HFF-Myc (cell line): ENCODE data around the gene NFE2L3.

Source experiments
- DNase-seq: peaks from one replicate; pipeline ENCODE4 v3.0.0-alpha.2; 2011; ENCODE audit warnings: low read depth; ENCODE audit errors: extremely low read depth
- H3K4me3 ChIP-seq: replicated peaks from 2 replicates; pipeline ENCODE4 v1.5.1; 2011; ENCODE audit warnings: low read depth, mild to moderate bottlenecking, control low read depth, low read length
- CTCF ChIP-seq: IDR thresholded peaks from 2 replicates; pipeline ENCODE4 v1.5.1; 2012; ENCODE audit warnings: mild to moderate bottlenecking, low read depth, low read length, control low read depth; ENCODE audit errors: missing control alignments

The NFE2L3 gene

GRCh38 chr7:26212921-26213718 lies 61.1 kb downstream of the NFE2L3 start:
- H3K4me3 ChIP-seq, result no peak overlapping the region
- no peak for TF ChIP-seq CTCF
- DNase-seq, result no peak

GRCh38 chr7:26213807-26214515 lies 62.0 kb downstream of the NFE2L3 start:
- H3K4me3 ChIP-seq, result no peak overlapping the region
- TF ChIP-seq CTCF, result no peak
- DNase-seq, result no peak

DNA sequence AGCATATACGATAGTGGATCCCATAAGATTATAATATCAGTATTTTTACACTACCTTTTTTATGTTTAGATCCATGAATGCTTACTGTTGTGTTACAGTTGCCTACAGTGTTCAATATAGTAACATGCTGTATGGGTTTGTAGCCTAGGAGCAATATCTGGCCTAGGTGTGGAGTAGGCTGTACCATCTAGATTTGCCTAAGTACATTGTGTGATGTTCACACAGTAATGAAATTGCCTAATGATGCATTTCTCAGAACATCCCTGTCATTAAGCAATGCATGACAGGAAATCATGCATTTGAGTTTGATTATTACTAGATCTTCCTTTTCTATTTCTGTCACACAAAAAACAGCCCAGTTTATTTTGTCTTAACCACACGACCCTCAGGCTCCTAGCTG lies 64.1 kb downstream of the NFE2L3 start:
- no peak for DNase-seq
- TF ChIP-seq CTCF, result no peak
- no peak overlapping the region for H3K4me3 ChIP-seq

DNA sequence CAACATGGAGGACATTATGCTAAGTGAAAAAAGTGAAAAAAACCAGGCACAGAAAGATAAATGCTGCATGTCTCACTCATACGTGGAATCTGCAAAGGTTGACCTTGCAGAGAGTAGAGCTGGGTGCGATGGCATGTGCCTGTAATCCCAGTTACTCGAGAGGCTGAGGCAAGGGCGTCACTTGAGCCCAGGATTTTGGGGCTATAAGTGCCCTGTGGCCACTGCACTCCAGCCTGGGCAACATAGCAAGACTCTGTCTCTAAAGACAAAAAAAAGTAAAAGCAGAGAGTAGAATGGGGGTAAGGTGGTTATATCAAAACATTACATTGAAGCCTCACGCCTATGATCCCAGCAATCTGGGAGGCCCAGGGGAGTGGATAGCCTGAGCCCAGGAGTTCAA lies 72.4 kb downstream of the NFE2L3 start:
- TF ChIP-seq CTCF, result no peak
- no peak for DNase-seq
- no peak overlapping the region for H3K4me3 ChIP-seq

- no peak for DNase-seq
- TF ChIP-seq CTCF, result no peak
- H3K4me3 ChIP-seq, result no peak overlapping the region
Observed at GRCh38 chr7:26227987-26228386, 76.0 kb downstream of the NFE2L3 start.

GRCh38 chr7:26233902-26234511 lies 82.0 kb downstream of the NFE2L3 start:
- no peak for DNase-seq
- TF ChIP-seq CTCF, result no peak
- no peak overlapping the region for H3K4me3 ChIP-seq
